ENCODE data around the gene RAB27A. TPM values are rescaled to one million over a fixed set of nuclear protein-coding genes. Genes with fewer than 3 reads are reported as not detected.
A peak's percentile ranks its signal among the peaks of the same experiment; 100 is the strongest.
"Not testable (repeated sequence)": the region's sequence is repeated elsewhere in the genome, so short reads cannot be mapped to it uniquely, and the experiment has no call there.

Gene RAB27A
- total RNA-seq, 1 donor from 2014 or later: 26.7 TPM

- Mint-ChIP-seq H3K27me3 (no peaks in the 10 kb centered on the region), H3K9me3 (no peaks in the 10 kb centered on the region), H3K27ac (peak overlapping the region; percentile 83), H3K4me3 (peak overlapping the region; percentile 89), H3K4me1 (peaks cover 35% of the 10 kb centered on the region), H3K36me3 (ENCODE audit: low read depth) (peaks cover 9% of the 10 kb centered on the region)
- POLR2A ChIA-PET: interaction anchor here (0.6 to 1.4 kb wide), 3 partner anchors 21 to 69 kb away, joined by 3 to 8 read pairs (median 3); partner anchors contain the start of genes PIGB and PIGBOS1
- DNase-seq: no peak
- no peak for ATAC-seq (ENCODE audit: low read depth)
- intact Hi-C loops (cut with micrococcal nuclease): no loop called here
- CTCF ChIA-PET: interaction anchor here (0.6 kb wide), 2 partner anchors 10 to 151 kb away, joined by 3 to 4 read pairs; no protein-coding TSS in a partner anchor
- no peak for TF ChIP-seq CTCF (IDR thresholded peaks at IDR 0.05)
Observed at GRCh38 chr15:55288006-55288717, 1.5 kb downstream of the RAB27A start.

GRCh38 chr15:55286442-55287189 is 3.0 kb downstream of the RAB27A start:
- POLR2A ChIA-PET: interaction anchor here (0.6 kb wide), 1 partner anchor 71 kb away, joined by 3 read pairs; no protein-coding TSS in a partner anchor
- peak overlapping the region; percentile 0 for H3K27ac Mint-ChIP-seq
- intact Hi-C loops (cut with micrococcal nuclease); H3K4me3 Mint-ChIP-seq; H3K27me3 Mint-ChIP-seq; H3K36me3 Mint-ChIP-seq (ENCODE audit: low read depth); CTCF ChIA-PET; ATAC-seq (ENCODE audit: low read depth); DNase-seq; H3K9me3 Mint-ChIP-seq: not testable (repeated sequence)
- peaks cover 47% of the 10 kb centered on the region for H3K4me1 Mint-ChIP-seq

- ATAC-seq (ENCODE audit: low read depth) (no peak), DNase-seq (no peak)
- Mint-ChIP-seq H3K27me3 (no peaks in the 10 kb centered on the region), H3K27ac (no peak overlapping the region), H3K9me3 (no peaks in the 10 kb centered on the region), H3K4me3 (no peak overlapping the region), H3K4me1 (peaks cover 57% of the 10 kb centered on the region), H3K36me3 (ENCODE audit: low read depth) (peaks cover 7% of the 10 kb centered on the region)
- ChIA-PET POLR2A (no interaction called here), CTCF (no interaction called here)
- TF ChIP-seq CTCF (IDR thresholded peaks at IDR 0.05): no peak
- intact Hi-C loops (cut with micrococcal nuclease): no loop called here
Observed at GRCh38 chr15:55284426-55284825, 5.2 kb downstream of the RAB27A start.

GRCh38 chr15:55283379-55284147 is 6.0 kb downstream of the RAB27A start:
- no peak for TF ChIP-seq CTCF (IDR thresholded peaks at IDR 0.05)
- H3K9me3 Mint-ChIP-seq: no peaks in the 10 kb centered on the region
- H3K27ac Mint-ChIP-seq: no peak overlapping the region
- ChIA-PET CTCF (no interaction called here), POLR2A (no interaction called here)
- no peaks in the 10 kb centered on the region for H3K27me3 Mint-ChIP-seq
- no peak for ATAC-seq (ENCODE audit: low read depth)
- intact Hi-C loops (cut with micrococcal nuclease): no loop called here
- no peak for DNase-seq
- H3K36me3 Mint-ChIP-seq (ENCODE audit: low read depth): peaks cover 7% of the 10 kb centered on the region
- no peak overlapping the region for H3K4me3 Mint-ChIP-seq
- peaks cover 61% of the 10 kb centered on the region for H3K4me1 Mint-ChIP-seq

GRCh38 chr15:55282284-55282833 is 7.3 kb downstream of the RAB27A start:
- Mint-ChIP-seq H3K27me3 (no peaks in the 10 kb centered on the region), H3K4me1 (peaks cover 62% of the 10 kb centered on the region), H3K27ac (peak overlapping the region; percentile 60), H3K4me3 (no peak overlapping the region), H3K9me3 (no peaks in the 10 kb centered on the region), H3K36me3 (ENCODE audit: low read depth) (peaks cover 7% of the 10 kb centered on the region)
- CTCF ChIA-PET: interaction anchor here (0.8 kb wide), 1 partner anchor 11 kb away, joined by 3 read pairs; no protein-coding TSS in a partner anchor
- ATAC-seq (ENCODE audit: low read depth) (no peak), DNase-seq (no peak)
- POLR2A ChIA-PET: interaction anchor here (1.0 kb wide), 1 partner anchor 61 kb away, joined by 4 read pairs; no protein-coding TSS in a partner anchor
- no peak for TF ChIP-seq CTCF (IDR thresholded peaks at IDR 0.05)
- intact Hi-C loops (cut with micrococcal nuclease): no loop called here
